A204.1 (cell line): Measurements from ENCODE around the gene GCLM.
"Not testable (repeated sequence)": the region's sequence is repeated elsewhere in the genome, so short reads cannot be mapped to it uniquely, and the experiment has no call there.

Experiments
- FAIRE-seq: peaks from 2 replicates; lab custom pipeline; 2012; peaks lifted over from hg19 to GRCh38; lab: Jason Lieb, UNC

Gene GCLM

DNA sequence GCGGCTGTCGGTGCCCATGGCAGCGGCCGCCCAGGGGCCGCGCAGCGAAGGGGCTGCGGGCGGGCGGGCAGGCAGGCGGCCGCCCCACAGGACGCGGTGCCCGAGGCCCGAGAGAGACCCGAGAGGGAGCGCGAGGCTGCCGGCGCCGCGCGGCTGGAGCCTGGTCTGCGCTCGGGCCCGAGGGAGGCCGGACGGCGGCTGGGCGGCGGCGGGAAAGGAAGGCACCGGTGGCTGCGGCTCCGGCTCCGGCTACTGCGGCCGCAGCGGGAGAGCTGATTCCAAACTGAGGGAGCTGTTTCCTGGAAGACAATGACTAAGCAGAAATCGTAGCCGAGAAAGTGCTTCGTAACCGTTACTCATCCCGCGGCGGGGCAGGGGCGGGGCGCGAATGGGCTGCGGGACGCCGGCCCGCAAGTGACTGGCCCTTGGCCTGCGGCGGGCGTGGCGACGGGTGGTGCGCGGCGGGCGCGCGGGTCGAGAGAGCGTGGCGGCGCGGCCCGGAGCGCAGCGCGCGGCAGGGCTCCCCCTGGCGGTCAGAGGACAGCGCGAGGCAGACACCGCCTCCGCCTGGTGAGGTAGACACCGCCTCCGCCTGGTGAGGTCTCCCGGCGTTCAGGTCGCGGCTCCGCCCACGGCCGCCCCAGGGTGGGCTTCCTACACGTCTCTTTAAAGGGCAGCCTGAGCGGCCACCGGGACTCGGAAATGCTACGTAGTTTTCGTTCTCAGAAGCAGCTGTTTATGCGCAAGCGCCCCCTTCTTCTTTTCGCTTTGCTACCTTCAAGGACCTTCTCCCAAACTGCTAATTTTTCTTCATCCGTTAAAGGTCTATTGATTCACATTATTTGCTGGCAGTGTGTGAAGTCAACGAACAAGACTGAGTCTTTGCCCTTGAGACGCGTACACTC lies at the start of gene GCLM:
Gene GCLM (minus strand): TSS at position 285 of the 905 bp plus-strand sequence. CDS start 267 bp downstream, at position 18.
- no peak for FAIRE-seq

GRCh38 chr1:93958726-93959100 lies 49.5 kb upstream of the GCLM start:
- FAIRE-seq: no peak

- FAIRE-seq: no peak
These were observed 48.9 kb upstream of the GCLM start for GRCh38 chr1:93958032-93958725.

GRCh38 chr1:93955765-93956164 lies 46.5 kb upstream of the GCLM start:
- no peak for FAIRE-seq

DNA sequence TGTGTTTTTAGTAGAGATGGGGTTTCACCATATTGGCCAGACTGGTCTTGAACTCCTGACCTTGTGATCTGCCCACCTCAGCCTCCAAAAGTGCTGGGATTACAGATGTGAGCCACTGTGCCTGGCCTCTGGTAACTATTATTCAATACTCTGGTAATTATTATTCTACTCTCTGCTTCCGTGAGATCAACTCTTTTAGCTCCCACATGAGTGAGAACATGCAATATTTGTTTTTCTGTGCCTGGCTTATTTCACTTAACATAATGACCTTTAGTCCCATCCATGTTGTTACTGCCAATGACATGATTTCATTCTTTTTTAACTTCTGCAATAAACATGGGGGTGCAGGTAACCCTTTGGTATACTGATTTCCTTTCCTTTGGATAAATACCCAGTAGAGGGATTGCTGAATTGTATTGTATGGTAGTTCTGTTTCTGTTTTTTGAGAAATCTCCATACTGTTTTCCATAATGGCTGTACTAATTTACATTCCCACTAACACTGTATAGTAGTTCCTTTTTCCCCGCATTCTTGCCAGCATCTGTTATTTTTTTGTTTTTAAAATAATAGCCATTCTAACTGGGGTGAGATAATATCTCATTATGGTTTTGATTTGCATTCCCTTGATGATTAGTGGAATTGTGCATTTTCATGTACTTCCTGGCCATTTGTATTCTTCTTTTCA lies 37.9 kb upstream of the GCLM start:
- not testable (repeated sequence) for FAIRE-seq

DNA sequence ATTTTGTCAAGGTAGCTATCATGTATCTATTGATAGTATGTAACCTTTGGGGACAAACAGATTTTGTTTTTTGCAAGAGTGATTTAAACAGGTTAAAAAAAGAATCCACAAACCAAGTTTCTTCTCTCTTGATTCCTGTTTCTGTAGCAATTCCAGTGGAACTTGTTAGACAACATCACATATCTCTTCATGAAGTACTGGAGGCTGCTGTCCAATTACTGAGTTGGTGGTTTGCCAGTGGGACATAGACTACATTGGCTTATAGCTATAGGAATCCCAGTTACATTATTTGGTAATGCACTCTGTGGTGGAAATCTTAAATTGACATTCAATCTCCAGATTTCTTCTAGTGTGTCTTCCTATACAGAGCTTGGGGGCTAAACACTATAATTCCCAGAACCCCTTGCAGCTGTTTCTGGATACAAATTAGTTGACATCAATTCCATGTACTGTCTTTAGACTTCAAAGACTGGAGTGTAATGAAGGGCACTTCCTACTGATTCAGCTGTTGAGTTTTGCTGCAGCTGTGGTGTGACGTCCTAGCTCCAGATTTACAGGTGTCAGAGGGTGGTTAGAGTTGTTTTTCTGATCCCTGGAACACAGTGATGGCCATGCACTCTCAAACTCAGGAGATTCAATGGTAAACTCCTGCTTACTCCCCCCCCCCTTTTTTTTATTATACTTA lies 29.4 kb upstream of the GCLM start:
- no peak for FAIRE-seq

GRCh38 chr1:93937997-93938396 lies 28.8 kb upstream of the GCLM start:
- no peak for FAIRE-seq

DNA sequence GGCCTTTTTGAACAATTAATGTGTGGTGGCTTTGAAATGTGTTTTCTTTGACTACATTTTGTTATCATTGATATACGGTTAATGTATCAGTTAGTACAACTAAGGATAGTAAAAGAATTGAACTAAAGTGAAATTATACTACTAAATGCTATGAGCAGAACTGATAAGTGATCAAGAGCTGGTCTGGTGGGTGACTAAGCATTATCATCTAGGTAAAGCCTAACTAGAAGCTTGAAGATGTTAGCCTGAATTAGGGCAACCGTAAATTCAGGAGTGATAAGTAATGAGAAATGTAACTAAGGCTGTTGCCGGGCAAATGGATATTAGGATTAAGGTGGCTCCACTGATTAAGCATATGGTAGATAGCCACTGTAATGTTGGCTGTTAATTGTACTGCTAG lies 16.0 kb upstream of the GCLM start:
- no peak for FAIRE-seq

- FAIRE-seq: no peak
These were observed 10.6 kb upstream of the GCLM start for GRCh38 chr1:93919780-93920179.

DNA sequence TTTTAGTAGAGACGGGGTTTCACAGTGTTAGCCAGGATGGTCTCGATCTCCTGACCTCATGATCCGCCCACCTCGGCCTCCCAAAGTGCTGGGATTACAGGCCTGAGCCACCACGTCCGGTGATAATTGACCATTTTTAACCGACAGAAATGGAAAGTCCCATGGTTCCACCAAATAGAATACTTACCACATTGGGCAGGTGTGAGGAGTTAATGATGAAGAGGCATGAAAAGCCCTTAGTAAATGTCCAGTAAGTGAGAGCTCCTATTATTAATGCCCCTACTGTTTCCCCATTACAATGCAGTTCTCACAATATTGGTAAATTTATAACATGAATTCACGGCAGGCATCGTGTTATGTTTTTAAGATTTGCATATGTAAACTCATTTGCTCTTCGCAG lies 8.1 kb upstream of the GCLM start:
- no peak for FAIRE-seq

DNA sequence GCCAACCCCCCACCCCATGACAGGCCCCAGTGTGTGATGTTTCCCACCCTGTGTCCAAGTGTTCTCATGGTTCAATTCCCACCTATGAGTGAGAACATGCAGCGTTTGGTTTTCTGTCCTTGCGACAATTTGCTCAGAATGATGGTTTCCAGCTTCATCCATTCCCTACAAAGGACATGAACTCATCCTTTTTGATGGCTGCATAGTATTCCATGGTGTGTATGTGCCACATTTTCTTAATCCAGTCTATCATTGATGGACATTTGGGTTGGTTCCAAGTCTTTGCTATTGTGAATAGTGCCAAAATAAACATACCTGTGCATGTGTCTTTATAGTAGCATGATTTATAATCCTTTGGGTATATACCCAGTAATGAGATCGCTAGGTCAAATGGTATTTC lies 1.6 kb upstream of the GCLM start:
- not testable (repeated sequence) for FAIRE-seq

- FAIRE-seq: no peak
These were observed 1.1 kb upstream of the GCLM start for GRCh38 chr1:93910305-93910704.

- FAIRE-seq: no peak
These were observed 660 bp downstream of the GCLM start for GRCh38 chr1:93908394-93909145.

- no peak for FAIRE-seq
These were observed 1.5 kb downstream of the GCLM start for GRCh38 chr1:93907718-93908117.

GRCh38 chr1:93906480-93906879 lies 2.8 kb downstream of the GCLM start:
- no peak for FAIRE-seq

GRCh38 chr1:93905734-93906133 lies 3.5 kb downstream of the GCLM start:
- no peak for FAIRE-seq

DNA sequence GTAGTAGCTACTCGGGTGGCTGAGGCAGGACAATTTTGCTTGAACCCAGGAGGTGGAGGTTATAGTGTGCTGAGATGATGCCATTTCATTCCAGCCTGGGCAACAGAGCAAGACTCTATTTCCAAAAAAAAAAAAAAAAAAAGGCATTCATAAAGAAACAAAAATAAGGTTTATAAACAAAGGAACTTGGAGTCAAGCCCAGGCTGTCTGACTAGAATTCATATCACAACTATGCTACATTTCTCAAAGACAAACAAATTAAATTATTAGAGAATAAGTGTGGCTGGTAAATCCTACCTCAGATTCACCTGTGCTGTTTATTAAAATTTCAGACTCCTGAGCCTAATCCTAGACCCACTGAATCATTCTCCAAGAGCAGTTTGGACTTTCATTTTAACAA lies 4.2 kb downstream of the GCLM start:
- FAIRE-seq: no peak

DNA sequence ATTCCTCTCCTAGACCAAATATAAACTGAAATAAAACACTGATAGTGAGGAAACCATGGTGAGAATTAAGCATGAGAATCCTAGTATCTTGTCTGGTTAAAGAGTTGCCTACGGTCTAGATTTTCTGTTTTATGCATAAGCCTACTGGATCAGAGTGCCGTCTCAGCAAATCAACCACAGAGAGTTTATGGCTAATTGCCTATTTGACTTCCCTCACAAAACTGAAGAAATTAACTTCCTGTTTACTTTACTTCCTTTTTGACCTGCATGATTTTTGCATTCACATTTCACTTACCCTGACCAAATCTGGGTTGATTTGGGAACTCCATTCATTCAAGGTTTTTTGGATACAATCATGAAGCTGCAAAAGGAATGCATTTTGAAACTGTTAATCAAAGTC lies 5.0 kb downstream of the GCLM start:
- no peak for FAIRE-seq

DNA sequence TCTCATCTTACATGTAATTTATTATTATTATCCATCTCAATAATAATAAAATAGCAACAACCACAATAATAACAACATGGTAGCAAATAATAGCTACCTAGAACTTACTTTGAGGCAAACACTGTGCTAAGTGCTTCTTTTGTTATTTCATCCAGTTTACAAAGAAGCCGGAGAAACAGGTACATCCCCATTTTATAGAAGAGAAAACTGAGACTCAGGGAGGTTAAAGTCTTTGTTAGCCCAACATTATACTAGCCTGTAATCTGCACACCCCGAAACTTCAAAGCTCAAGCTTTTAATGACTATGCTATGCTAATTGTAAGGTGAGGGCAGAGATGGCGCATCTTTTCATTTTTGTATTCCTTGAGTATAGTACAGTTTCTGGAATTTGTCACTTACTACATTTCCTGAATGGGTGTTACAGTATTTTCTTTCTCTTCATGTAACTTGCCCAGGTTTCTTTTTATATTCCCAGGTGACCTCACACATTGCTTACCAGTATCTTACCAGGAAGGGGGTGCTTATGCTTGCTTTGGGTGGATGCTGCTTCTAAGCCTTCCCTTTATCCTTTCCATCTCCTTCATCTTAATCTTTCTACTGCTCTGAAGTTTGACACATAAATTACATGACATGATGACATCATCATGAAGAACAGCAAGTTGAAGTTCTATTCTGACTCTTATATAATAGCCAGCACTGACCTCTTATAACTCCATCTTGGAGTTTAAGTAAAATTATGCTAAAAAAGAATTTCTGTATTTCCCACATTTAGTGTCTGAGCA lies 8.3 kb downstream of the GCLM start:
- no peak for FAIRE-seq

GRCh38 chr1:93899543-93900207 lies 9.6 kb downstream of the GCLM start:
- peak; percentile 25 for FAIRE-seq
